CD8-positive, alpha-beta memory T cell (primary cell): Measurements from ENCODE around the gene FILIP1L. TPM values are rescaled to one million over a fixed set of nuclear protein-coding genes. Genes with fewer than 3 reads are reported as not detected.
A peak's percentile ranks its signal among the peaks of the same experiment; 100 is the strongest.

Experiments used
- CTCF ChIA-PET: fragments of 350-600 bp; sonication (Branson Sonifier 250); formaldehyde crosslinking; loops from one replicate; lab custom pipeline; 2021; ENCODE audit warnings: antibody characterized with exemption; lab: Charles Lee
- POLR2A ChIA-PET: fragments of 350-600 bp; sonication (Branson Sonifier 250); formaldehyde crosslinking; loops from one replicate; lab custom pipeline; 2021; ENCODE audit warnings: antibody characterized with exemption; lab: Charles Lee
- DNase-seq, 5 donors: peaks; one replicate each; pipeline versions ENCODE4 v3.0.0 to v3.0.0-alpha.2; 2020 to 2022; ENCODE audit warnings: mixed read lengths in 1 of 5
- H3K27ac ChIP-seq: one replicate; pipeline ENCODE4 v1.7.0; 2013; ENCODE audit warnings: low read depth, mild to moderate bottlenecking, low read length, moderate library complexity
- H3K27me3 ChIP-seq: 2 replicates; pipeline ENCODE4 v1.7.0; 2013; ENCODE audit warnings: low read length, mild to moderate bottlenecking; ENCODE audit not compliant: insufficient read depth, poor library complexity, severe bottlenecking
- H3K36me3 ChIP-seq: 2 replicates; pipeline ENCODE4 v1.7.0; 2013; ENCODE audit warnings: mild to moderate bottlenecking, low read length, moderate library complexity; ENCODE audit not compliant: insufficient read depth
- H3K4me1 ChIP-seq: 2 replicates; pipeline ENCODE4 v1.7.0; 2013; ENCODE audit warnings: mild to moderate bottlenecking, low read length, moderate library complexity; ENCODE audit not compliant: insufficient read depth
- H3K4me3 ChIP-seq: 2 replicates; pipeline ENCODE4 v1.7.0; 2013; ENCODE audit warnings: mild to moderate bottlenecking, low read length
- H3K9me3 ChIP-seq: 2 replicates; pipeline ENCODE4 v1.7.0; 2013; ENCODE audit warnings: mild to moderate bottlenecking, low read length
- H3K27ac Mint-ChIP-seq, 8 donors: one replicate each; pipeline ENCODE4 v1.8.0; 2020 to 2021; ENCODE audit warnings: mixed read lengths in 8 of 8, mild to moderate bottlenecking in 6 of 8, inconsistent platforms in 3 of 8, moderate library complexity in 3 of 8
- H3K27me3 Mint-ChIP-seq, 2 donors: one replicate each; pipeline ENCODE4 v1.8.0; 2020 to 2021; ENCODE audit warnings: mixed read lengths in 2 of 2, mild to moderate bottlenecking in 1 of 2, moderate library complexity in 1 of 2
- H3K36me3 Mint-ChIP-seq, 3 donors: one replicate each; pipeline ENCODE4 v1.8.0; 2020 to 2021; ENCODE audit warnings: mixed read lengths in 3 of 3, inconsistent platforms in 1 of 3, mild to moderate bottlenecking in 1 of 3
- H3K4me1 Mint-ChIP-seq, 3 donors: one replicate each; pipeline ENCODE4 v1.8.0; 2020 to 2021; ENCODE audit warnings: mixed read lengths in 3 of 3, inconsistent platforms in 1 of 3, mild to moderate bottlenecking in 1 of 3
- H3K4me3 Mint-ChIP-seq, 7 donors: one replicate each; pipeline ENCODE4 v1.8.0; 2020 to 2021; ENCODE audit warnings: mixed read lengths in 7 of 7, mild to moderate bottlenecking in 6 of 7, moderate library complexity in 4 of 7, inconsistent platforms in 2 of 7
- H3K9me3 Mint-ChIP-seq, 5 donors: one replicate each; pipeline ENCODE4 v1.8.0; 2020 to 2022; ENCODE audit warnings: mixed read lengths in 5 of 5, mild to moderate bottlenecking in 3 of 5, moderate library complexity in 2 of 5, inconsistent platforms in 1 of 5
- polyA plus RNA-seq: library from polyadenylated mRNA; unstranded; fragments of 300-500 nt; fragmentation: Illumina TruSeq; gene quantifications from one replicate; pipeline ENCODE4 v1.2.3, GENCODE V29; 2021
- total RNA-seq, 2 experiments: library from RNA; stranded (reverse); gene quantifications; one replicate each; pipeline ENCODE4 v1.2.3, GENCODE V29; 2021

Gene FILIP1L
- total and polyA plus RNA-seq, 3 experiments from 2014 or later: 0.12 to 0.27 (median 0.20) TPM

- no peaks in the 10 kb centered on the region for H3K4me1 ChIP-seq
- H3K9me3 ChIP-seq: no peaks in the 10 kb centered on the region
- no peak for DNase-seq
- no peaks in the 10 kb centered on the region for H3K9me3 Mint-ChIP-seq
- peaks cover 0 to 10% (median 5%) of the 10 kb centered on the region in 3 donors for H3K4me1 Mint-ChIP-seq
- ChIA-PET POLR2A (no interaction called here), CTCF (no interaction called here)
- H3K27me3 ChIP-seq: no peaks in the 10 kb centered on the region
- no peaks in the 10 kb centered on the region for H3K27me3 Mint-ChIP-seq
- H3K36me3 ChIP-seq: no peaks in the 10 kb centered on the region
- peaks cover 0 to 3% (median 0%) of the 10 kb centered on the region in 3 donors for H3K36me3 Mint-ChIP-seq
- H3K4me3 ChIP-seq: no peak overlapping the region
- no peak overlapping the region for H3K4me3 Mint-ChIP-seq
- H3K27ac ChIP-seq: no peak overlapping the region
- H3K27ac Mint-ChIP-seq: no peak overlapping the region
Measured at GRCh38 chr3:99939876-99940275, 174.4 kb downstream of the FILIP1L start.

- Mint-ChIP-seq H3K9me3 (no peaks in the 10 kb centered on the region), H3K27ac (no peak overlapping the region), H3K4me3 (no peak overlapping the region), H3K27me3 (no peaks in the 10 kb centered on the region), H3K4me1 (peaks cover 0 to 10% (median 5%) of the 10 kb centered on the region in 3 donors), H3K36me3 (peaks cover 0 to 3% (median 0%) of the 10 kb centered on the region in 3 donors)
- H3K4me1 ChIP-seq: no peaks in the 10 kb centered on the region
- ChIA-PET CTCF (no interaction called here), POLR2A (no interaction called here)
- no peaks in the 10 kb centered on the region for H3K27me3 ChIP-seq
- no peaks in the 10 kb centered on the region for H3K9me3 ChIP-seq
- H3K27ac ChIP-seq: no peak overlapping the region
- no peak for DNase-seq
- H3K36me3 ChIP-seq: no peaks in the 10 kb centered on the region
- no peak overlapping the region for H3K4me3 ChIP-seq
Measured at GRCh38 chr3:99938270-99938911, 175.9 kb downstream of the FILIP1L start.

GRCh38 chr3:99934975-99935797 lies 179.1 kb downstream of the FILIP1L start:
- no peaks in the 10 kb centered on the region for H3K9me3 Mint-ChIP-seq
- H3K27ac Mint-ChIP-seq: no peak overlapping the region
- DNase-seq: no peak
- no peak overlapping the region for H3K4me3 Mint-ChIP-seq
- no peaks in the 10 kb centered on the region for H3K36me3 ChIP-seq
- H3K9me3 ChIP-seq: no peaks in the 10 kb centered on the region
- ChIA-PET POLR2A (no interaction called here), CTCF (interaction anchor here (1.3 kb wide), 1 partner anchor 142 kb away, joined by 3 read pairs; no protein-coding TSS in a partner anchor)
- no peaks in the 10 kb centered on the region for H3K27me3 Mint-ChIP-seq
- peaks cover 0 to 10% (median 5%) of the 10 kb centered on the region in 3 donors for H3K4me1 Mint-ChIP-seq
- H3K4me3 ChIP-seq: no peak overlapping the region
- no peaks in the 10 kb centered on the region for H3K4me1 ChIP-seq
- H3K27me3 ChIP-seq: no peaks in the 10 kb centered on the region
- peaks cover 0 to 3% (median 3%) of the 10 kb centered on the region in 3 donors for H3K36me3 Mint-ChIP-seq
- no peak overlapping the region for H3K27ac ChIP-seq

GRCh38 chr3:99933971-99934750 lies 180.1 kb downstream of the FILIP1L start:
- Histone ChIP-seq H3K27ac (no peak overlapping the region), H3K4me1 (no peaks in the 10 kb centered on the region), H3K27me3 (no peaks in the 10 kb centered on the region), H3K36me3 (no peaks in the 10 kb centered on the region), H3K9me3 (no peaks in the 10 kb centered on the region), H3K4me3 (no peak overlapping the region)
- H3K36me3 Mint-ChIP-seq: peaks cover 0 to 3% (median 3%) of the 10 kb centered on the region in 3 donors
- no peak for DNase-seq
- H3K27me3 Mint-ChIP-seq: no peaks in the 10 kb centered on the region
- H3K9me3 Mint-ChIP-seq: no peaks in the 10 kb centered on the region
- ChIA-PET CTCF (no interaction called here), POLR2A (no interaction called here)
- peaks cover 0 to 10% (median 5%) of the 10 kb centered on the region in 3 donors for H3K4me1 Mint-ChIP-seq
- H3K4me3 Mint-ChIP-seq: no peak overlapping the region
- H3K27ac Mint-ChIP-seq: no peak overlapping the region

GRCh38 chr3:99931059-99931458 lies 183.2 kb downstream of the FILIP1L start:
- H3K4me1 ChIP-seq: no peaks in the 10 kb centered on the region
- no peaks in the 10 kb centered on the region for H3K4me1 Mint-ChIP-seq
- H3K27me3 Mint-ChIP-seq: no peaks in the 10 kb centered on the region
- H3K4me3 ChIP-seq: no peak overlapping the region
- POLR2A ChIA-PET: no interaction called here
- no peak overlapping the region for H3K27ac ChIP-seq
- CTCF ChIA-PET: no interaction called here
- H3K36me3 ChIP-seq: no peaks in the 10 kb centered on the region
- H3K27ac Mint-ChIP-seq: no peak overlapping the region
- no peak overlapping the region for H3K4me3 Mint-ChIP-seq
- no peaks in the 10 kb centered on the region for H3K27me3 ChIP-seq
- H3K9me3 Mint-ChIP-seq: no peaks in the 10 kb centered on the region
- no peaks in the 10 kb centered on the region for H3K9me3 ChIP-seq
- no peak for DNase-seq
- peaks cover 3 to 6% (median 3%) of the 10 kb centered on the region in 3 donors for H3K36me3 Mint-ChIP-seq

GRCh38 chr3:99929745-99930139 lies 184.6 kb downstream of the FILIP1L start:
- ChIA-PET CTCF (no interaction called here), POLR2A (no interaction called here)
- Mint-ChIP-seq H3K27ac (peak overlapping the region in 1 of 8 donors; percentile 4), H3K4me3 (no peak overlapping the region), H3K4me1 (no peaks in the 10 kb centered on the region), H3K27me3 (no peaks in the 10 kb centered on the region), H3K9me3 (no peaks in the 10 kb centered on the region), H3K36me3 (peaks cover 3 to 6% (median 3%) of the 10 kb centered on the region in 3 donors)
- no peak for DNase-seq
- H3K27ac ChIP-seq: no peak overlapping the region
- no peaks in the 10 kb centered on the region for H3K4me1 ChIP-seq
- no peaks in the 10 kb centered on the region for H3K9me3 ChIP-seq
- no peaks in the 10 kb centered on the region for H3K27me3 ChIP-seq
- no peak overlapping the region for H3K4me3 ChIP-seq
- no peaks in the 10 kb centered on the region for H3K36me3 ChIP-seq

GRCh38 chr3:99928771-99929744 lies 185.2 kb downstream of the FILIP1L start:
- Histone ChIP-seq H3K9me3 (no peaks in the 10 kb centered on the region), H3K27me3 (no peaks in the 10 kb centered on the region), H3K36me3 (no peaks in the 10 kb centered on the region), H3K4me1 (no peaks in the 10 kb centered on the region), H3K27ac (no peak overlapping the region), H3K4me3 (no peak overlapping the region)
- Mint-ChIP-seq H3K4me3 (no peak overlapping the region), H3K9me3 (no peaks in the 10 kb centered on the region), H3K27ac (peak overlapping the region in 1 of 8 donors; percentile 4), H3K27me3 (no peaks in the 10 kb centered on the region), H3K4me1 (no peaks in the 10 kb centered on the region), H3K36me3 (peaks cover 3 to 6% (median 5%) of the 10 kb centered on the region in 3 donors)
- no peak for DNase-seq
- ChIA-PET CTCF (no interaction called here), POLR2A (no interaction called here)
